GM18873 (cell line): ENCODE results near the gene PKD2L1.
"Not testable (repeated sequence)": the region's sequence is repeated elsewhere in the genome, so short reads cannot be mapped to it uniquely, and the experiment has no call there.

Source experiments
- ATAC-seq: cut with Tn5 transposase; IDR thresholded peaks from one replicate; pipeline ENCODE4 v1.9.1; 2021; ENCODE audit warnings: mild to moderate bottlenecking, moderate library complexity, moderate number of reproducible peaks; ENCODE audit not compliant: unreplicated experiment, low FRiP score

Gene PKD2L1

DNA sequence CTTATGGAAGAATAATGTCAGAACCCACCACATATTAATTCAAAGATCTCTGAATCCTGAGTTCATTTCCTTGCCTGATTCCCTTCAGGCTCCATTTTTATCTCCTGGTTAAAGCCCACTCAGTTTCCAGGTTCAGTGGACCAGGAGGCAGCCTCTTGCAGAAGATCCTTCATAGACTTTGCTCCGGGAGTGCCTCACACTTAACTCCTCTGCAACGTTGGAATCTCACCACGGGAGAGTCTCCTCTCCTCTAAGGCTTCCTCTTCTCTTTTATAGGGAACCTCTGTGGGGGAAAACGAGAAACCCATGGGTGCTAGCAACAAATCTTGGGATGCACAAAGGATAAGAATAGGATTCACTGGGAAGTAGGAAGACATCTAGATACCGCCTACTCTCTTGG is 41.8 kb downstream of the PKD2L1 start:
- ATAC-seq = no peak

- no peak for ATAC-seq
Measured at GRCh38 chr10:100287756-100288155, 42.3 kb downstream of the PKD2L1 start.

DNA sequence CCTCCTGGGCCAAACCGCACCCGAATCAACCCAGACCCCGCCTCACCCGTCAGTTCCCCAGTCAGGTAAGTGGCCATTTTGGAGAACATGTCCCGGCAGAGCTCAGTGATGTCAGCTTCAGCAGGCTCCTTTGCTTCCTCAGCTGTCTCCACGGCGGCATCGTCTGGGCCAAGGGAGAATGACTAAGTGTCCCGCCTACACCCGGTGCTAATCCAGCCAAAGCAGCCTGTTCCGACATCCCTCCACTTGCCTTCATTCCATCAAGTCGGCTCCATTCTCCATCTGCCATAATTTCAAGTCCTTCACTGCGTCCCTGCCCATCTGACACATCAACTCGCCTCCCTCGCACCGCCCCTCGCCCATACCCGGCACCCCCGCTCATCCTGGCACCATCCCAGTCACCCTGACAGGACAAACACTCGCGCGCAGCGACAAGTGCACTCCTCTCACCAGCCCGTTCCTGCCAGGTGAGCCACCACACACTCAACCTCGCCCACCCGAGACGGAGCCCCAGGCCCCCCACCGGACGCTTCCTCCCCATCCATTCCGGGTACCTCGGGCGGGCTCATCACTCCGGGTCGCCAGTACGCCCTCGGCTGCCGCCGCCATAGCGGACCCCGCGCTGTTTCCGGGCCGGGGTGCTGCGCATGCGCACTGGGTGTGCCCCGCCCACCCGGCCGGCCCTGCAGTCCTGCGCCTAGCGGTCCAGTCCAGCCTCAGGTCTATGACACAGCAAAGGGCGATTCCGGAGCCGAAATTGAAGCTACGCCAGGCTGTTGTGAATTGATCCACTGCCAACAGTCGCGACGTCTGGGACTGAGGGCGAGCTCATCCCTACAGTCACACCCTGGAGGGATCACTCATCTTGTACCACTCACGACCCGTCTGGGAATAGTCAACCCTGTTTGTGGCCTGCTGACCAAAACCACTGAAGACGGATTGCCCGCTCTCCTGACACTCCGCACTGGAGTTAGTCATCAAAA is 43.7 kb downstream of the PKD2L1 start, which contains the start of gene BLOC1S2:
Gene BLOC1S2, minus strand, starts transcription at position 630 of the 983 bp plus-strand sequence. Its CDS starts 21 bp downstream, at position 609.
- ATAC-seq = peak; percentile 69

DNA sequence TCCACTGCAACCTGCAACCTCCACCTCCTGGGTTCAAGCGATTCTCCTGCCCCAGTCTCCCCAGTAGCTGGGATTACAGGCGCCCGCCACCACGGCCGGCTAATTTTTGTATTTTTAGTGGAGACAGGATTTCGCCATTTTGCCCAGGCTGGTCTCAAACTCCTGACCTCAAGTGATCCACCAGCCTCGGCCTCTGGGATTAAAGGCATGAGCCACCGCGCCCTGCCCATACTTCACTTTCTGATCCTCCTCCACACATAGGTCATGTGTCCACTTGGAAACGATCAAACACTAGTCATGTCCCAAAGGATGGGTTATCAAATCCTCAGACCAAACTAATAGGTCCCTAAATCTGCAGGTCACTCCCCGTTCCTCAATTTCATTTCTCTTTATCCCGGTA is 44.7 kb downstream of the PKD2L1 start:
- not testable (repeated sequence) for ATAC-seq

DNA sequence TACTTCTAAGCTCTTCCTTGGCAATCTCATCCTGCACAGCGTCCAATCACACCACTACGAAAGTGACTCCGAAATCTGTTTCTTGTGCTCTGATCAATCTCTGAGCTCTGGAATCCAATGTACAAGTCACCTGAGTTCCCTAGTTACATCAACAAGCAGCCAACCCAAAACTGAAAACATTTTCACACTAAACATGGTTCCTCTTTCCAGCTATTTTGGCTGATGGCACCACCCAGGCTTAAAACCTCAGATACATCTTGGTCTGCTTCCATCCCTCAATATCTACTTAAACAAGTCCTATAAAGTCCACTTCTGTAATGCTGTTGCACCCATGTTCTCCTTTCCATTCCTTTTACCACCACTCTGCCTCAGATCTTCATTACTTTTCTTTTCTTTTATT is 47.1 kb downstream of the PKD2L1 start:
- no peak for ATAC-seq

DNA sequence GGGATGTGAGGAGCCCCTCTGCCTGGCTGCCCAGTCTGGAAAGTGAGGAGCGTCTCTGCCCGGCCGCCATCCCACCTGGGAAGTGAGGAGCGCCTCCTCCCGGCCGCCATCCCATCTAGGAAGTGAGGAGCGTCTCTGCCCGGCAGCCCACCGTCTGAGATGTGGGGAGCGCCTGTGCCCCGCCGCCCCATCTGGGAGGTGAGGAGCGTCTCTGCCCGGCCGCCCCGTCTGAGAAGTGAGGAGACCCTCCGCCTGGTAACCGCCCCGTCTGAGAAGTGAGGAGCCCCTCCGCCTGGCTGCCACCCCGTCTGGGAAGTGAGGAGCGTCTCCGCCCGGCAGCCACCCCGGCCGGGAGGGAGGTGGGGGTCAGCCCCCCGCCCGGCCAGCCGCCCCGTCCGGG is 53.1 kb downstream of the PKD2L1 start:
- not testable (repeated sequence) for ATAC-seq

DNA sequence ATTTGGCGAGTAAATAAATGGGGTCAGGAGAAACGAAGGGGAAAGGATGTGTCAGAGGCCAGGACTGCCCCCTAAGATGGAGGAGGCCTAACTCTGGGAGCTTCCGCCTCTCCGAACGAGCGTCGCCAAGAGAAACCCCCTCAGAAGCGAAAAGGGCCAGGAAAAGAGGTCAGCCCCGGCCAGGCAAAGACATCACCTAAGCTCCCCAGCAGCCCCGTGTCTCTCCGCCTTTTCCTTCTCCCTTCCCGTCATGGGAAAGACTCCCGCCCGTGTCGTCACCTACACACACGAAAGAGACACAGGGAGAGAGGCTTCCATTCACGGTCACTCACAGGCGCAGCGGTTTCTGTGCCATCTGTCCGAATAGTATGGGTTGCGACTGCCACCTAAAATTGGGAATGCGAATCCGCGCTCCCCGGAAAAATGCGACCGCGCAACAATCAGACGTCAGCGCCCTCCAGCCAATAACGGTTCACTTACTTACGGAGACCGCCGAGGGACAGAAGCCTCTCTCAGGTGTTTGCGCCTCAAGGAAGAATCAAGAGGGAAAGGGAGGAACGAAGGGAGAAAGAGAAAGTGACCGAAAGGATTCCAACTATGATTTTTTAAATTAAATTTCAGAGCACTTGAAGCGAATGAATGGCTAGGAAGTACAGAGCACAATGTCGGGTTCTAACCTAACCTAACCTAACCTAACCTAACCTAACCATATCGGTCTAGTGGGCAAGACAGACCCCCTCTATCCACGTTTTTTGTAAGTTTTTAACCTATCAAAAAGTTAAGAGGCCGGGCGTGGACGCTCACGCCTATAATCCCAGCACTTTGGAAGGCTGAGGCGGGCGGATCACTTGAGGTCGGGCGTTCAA is 62.6 kb downstream of the PKD2L1 start, which contains the start of gene CWF19L1:
Gene CWF19L1, minus strand, starts transcription at position 400 of the 866 bp plus-strand sequence. Its CDS starts 45 bp downstream, at position 355.
- ATAC-seq = peak; percentile 53

- ATAC-seq = no peak
Measured at GRCh38 chr10:100265821-100266485, 64.1 kb downstream of the PKD2L1 start.

GRCh38 chr10:100254191-100254590 is 75.8 kb downstream of the PKD2L1 start:
- no peak for ATAC-seq

- no peak for ATAC-seq
Measured at GRCh38 chr10:100253041-100253440, 77.0 kb downstream of the PKD2L1 start.

DNA sequence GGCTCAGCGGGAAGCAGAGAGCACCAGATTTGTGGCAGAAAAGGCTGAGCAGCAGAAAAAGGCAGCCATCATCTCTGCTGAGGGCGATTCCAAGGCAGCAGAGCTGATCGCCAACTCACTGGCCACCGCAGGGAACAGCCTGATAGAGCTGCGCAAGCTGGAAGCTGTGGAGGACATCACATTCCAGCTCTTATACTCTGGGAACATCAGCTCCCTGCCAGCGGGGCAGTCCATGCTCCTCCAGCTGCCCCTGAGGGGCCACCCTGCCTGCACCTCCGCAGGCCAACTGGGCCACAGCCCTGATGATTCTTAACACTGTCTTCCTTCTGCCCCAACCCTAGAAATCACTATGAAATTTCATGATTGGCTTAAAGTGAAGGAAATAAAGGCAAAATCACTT is 81.2 kb downstream of the PKD2L1 start:
- ATAC-seq = no peak

- ATAC-seq = no peak
Measured at GRCh38 chr10:100245484-100246220, 84.4 kb downstream of the PKD2L1 start.

DNA sequence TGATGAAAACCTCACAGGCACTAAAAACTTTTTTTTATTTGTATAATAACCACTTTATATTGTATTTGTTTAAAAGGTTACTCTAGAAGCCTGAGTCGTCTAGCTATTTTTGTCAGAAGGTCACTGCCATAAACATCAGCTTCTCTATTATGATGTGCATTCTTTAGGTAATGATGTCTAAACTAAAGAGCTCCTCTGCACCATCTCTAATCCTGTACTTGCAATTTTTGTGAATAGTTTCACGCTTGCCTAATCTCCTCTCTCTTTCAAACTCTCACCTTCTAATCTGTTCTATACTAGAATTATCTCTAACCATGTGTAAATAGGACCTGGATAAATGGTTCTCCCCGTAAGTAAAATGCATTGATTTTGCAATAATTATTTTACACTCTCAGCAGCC is 90.2 kb downstream of the PKD2L1 start:
- ATAC-seq = no peak

GRCh38 chr10:100238429-100238828 is 91.6 kb downstream of the PKD2L1 start:
- no peak for ATAC-seq
